Small intestine (tissue), 7 donors: ENCODE data around the gene RIN2. TPM values are rescaled to one million over a fixed set of nuclear protein-coding genes. Genes with fewer than 3 reads are reported as not detected.

ENCODE experiments used
- DNase-seq, 2 donors: peaks; one replicate each; pipeline versions ENCODE4 v3.0.0 to v3.0.0-alpha.2; 2013
- FAIRE-seq: peaks from 2 replicates; lab custom pipeline; 2012; peaks lifted over from hg19 to GRCh38; lab: Jason Lieb, UNC
- H3K27ac ChIP-seq, 3 donors: one replicate each; pipeline ENCODE4 v1.5.1; 2013; ENCODE audit warnings: low read length in 2 of 3, mild to moderate bottlenecking in 2 of 3, control low read depth in 1 of 3, inconsistent platforms in 1 of 3, low read depth in 1 of 3, moderate library complexity in 1 of 3
- H3K27me3 ChIP-seq, 3 donors: one replicate each; pipeline ENCODE4 v1.6.1; 2013; ENCODE audit warnings: low read length in 3 of 3, inconsistent platforms in 1 of 3; ENCODE audit not compliant: control insufficient read depth in 3 of 3, insufficient read depth in 3 of 3
- H3K36me3 ChIP-seq, 3 donors: one replicate each; pipeline ENCODE4 v1.6.1; 2013; ENCODE audit warnings: low read length in 3 of 3, inconsistent platforms in 1 of 3, low read depth in 1 of 3, mild to moderate bottlenecking in 1 of 3, moderate library complexity in 1 of 3; ENCODE audit not compliant: control insufficient read depth in 3 of 3, insufficient read depth in 2 of 3
- H3K4me1 ChIP-seq, 3 donors: one replicate each; pipeline ENCODE4 v1.6.1; 2013; ENCODE audit warnings: low read length in 2 of 3, inconsistent platforms in 1 of 3, low read depth in 1 of 3, mild to moderate bottlenecking in 1 of 3, moderate library complexity in 1 of 3; ENCODE audit not compliant: control insufficient read depth in 3 of 3, insufficient read depth in 2 of 3
- H3K4me3 ChIP-seq, 3 donors: one replicate each; pipeline ENCODE4 v1.5.1; 2013; ENCODE audit warnings: low read length in 3 of 3, control low read depth in 1 of 3, inconsistent platforms in 1 of 3, low read depth in 1 of 3, mild to moderate bottlenecking in 1 of 3, moderate library complexity in 1 of 3
- H3K9me3 ChIP-seq, 2 donors: one replicate each; pipeline ENCODE4 v1.6.1; 2013; ENCODE audit warnings: low read depth in 1 of 2, low read length in 1 of 2; ENCODE audit not compliant: control insufficient read depth in 2 of 2, insufficient read depth in 1 of 2
- WGBS, 3 donors: extraction: QIAGEN DNeasy Blood & Tissue Kit; methylation state at CpG; one replicate each; pipeline ENCODE4 v1.1.7; 2013; 5-methylcytosine and 5-hydroxymethylcytosine counted together
- polyA plus RNA-seq, 4 donors: library from polyadenylated mRNA; stranded (reverse) in 3 of 4; unstranded in 1 of 4; fragments of 200-250 nt in 3 of 4; fragments of 120-200 nt in 1 of 4; gene quantifications; one replicate each; pipeline versions ENCODE4 v1.2.1 to v1.2.3, GENCODE V29; 2013
- donor health status: healthy with polysubstance abuse.
- donor health status: control.
- donor health status: control.
- donor health status: Bipolar disorder and iron deficiency.
- donor health status: healthy.

RIN2 gene
- polyA plus RNA-seq, 4 donors: 14.3 to 18.7 (median 17.0) TPM

DNA sequence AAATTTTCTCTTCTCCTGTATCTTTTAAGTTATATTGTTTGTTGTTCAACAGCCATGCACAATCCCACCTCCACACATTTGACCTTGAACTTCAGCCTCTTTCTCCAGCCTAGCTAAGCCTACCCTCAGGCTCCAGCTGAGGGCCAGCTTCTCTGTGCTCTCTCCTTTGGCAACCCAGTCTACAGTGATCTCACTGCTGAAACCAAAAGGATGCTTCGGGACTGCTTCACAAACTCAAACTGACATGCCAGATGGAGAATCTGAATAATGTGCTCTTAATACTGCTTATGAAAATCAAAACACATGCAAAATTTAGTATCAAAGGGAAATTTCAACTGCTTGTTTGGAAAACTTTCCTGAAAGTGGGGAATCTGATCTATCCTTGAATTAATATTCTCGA lies 16.1 kb upstream of the RIN2 start:
- no peak overlapping the region for H3K4me3 ChIP-seq
- H3K27ac ChIP-seq: no peak overlapping the region
- no peaks in the 10 kb centered on the region for H3K36me3 ChIP-seq
- H3K27me3 ChIP-seq: no peaks in the 10 kb centered on the region
- no peak for FAIRE-seq
- no peak for DNase-seq
- H3K4me1 ChIP-seq: peaks cover 0 to 4% (median 0%) of the 10 kb centered on the region in 3 donors
- H3K9me3 ChIP-seq: peaks cover 0 to 3% of the 10 kb centered on the region in 2 donors
- WGBS, 3 donors: 69 to 95% (median 91%) methylated on average over 2 of the region's 2 CpGs

DNA sequence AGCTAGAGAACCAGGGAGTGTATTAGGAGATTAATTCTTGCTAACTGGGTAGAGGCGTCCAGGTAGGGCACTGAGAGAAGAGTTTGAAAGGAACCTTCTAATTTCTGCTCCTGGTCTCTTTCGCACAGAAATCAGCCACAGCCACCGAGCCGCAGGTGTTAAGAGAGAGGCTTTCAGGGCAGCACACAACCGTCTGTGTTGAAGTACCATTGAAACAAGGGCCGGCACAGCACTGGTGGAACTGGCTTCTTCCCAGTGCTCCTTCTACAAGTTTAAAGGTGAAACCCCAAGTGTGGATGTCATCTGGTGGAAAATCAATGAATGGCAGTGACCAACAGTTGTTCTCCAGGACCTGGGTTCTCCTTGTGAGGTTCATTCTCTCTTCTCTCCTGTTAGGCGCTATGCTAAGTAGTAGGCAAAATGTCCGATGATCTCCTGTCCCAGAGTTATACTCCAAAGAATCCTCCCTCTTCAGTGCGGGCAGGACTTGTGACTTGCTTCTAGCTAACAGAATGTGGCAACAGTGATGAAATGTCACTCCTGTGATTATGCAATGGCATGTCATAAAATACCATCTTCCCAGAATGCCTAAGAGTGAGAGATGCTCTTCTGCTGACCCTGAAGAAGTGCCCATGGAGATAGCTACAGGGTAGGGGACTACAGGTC lies 15.0 kb upstream of the RIN2 start:
- 82 to 93% (median 87%) methylated on average over 9 of the region's 9 CpGs for WGBS, 3 donors
- peaks cover 0 to 3% of the 10 kb centered on the region in 2 donors for H3K9me3 ChIP-seq
- no peaks in the 10 kb centered on the region for H3K4me1 ChIP-seq
- H3K27ac ChIP-seq: no peak overlapping the region
- no peaks in the 10 kb centered on the region for H3K36me3 ChIP-seq
- peak in 1 of 2 donors; percentile 60 for DNase-seq
- no peak for FAIRE-seq
- no peaks in the 10 kb centered on the region for H3K27me3 ChIP-seq
- no peak overlapping the region for H3K4me3 ChIP-seq

DNA sequence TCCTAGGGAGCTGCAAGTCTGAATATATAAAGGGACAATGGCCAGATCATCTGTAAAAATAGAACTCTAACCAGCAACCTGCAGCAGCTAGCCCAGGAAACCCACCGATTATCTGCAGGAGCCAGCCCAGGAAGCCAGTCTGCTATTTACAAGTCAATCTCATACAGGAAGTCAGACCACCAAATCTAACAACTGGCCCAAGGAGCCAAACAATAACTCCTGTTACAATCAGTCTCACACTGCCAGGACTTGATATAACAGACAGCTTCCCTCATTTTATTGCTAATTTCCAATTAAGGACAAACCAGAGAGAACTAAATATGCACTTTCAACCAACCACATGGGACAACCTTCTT lies 14.4 kb upstream of the RIN2 start:
- no peak for DNase-seq
- WGBS, 3 donors: 31 to 91% (median 50%) methylated on average over 1 of the region's 1 CpG
- H3K27ac ChIP-seq: no peak overlapping the region
- no peaks in the 10 kb centered on the region for H3K36me3 ChIP-seq
- FAIRE-seq: no peak
- H3K27me3 ChIP-seq: no peaks in the 10 kb centered on the region
- H3K4me1 ChIP-seq: no peaks in the 10 kb centered on the region
- H3K4me3 ChIP-seq: no peak overlapping the region
- peaks cover 0 to 3% of the 10 kb centered on the region in 2 donors for H3K9me3 ChIP-seq

DNA sequence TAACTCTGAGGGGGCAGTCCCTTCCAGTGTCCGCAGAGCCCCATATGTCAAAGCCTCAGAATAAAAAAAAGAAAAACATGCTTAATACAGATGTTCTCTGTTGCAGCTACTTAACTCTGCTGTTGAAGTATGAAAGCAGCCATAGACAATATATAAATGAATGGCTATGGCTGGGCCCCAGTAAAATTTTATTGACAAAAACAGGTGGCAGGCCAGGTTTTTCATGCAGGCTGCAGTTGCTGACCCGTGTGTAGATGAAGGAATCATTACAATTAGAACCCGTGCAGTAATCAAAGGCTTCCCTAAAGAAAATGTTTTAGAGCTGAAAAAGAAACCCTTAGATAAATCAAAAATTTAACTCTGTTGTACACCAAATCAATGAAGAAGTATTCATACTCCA lies 13.0 kb upstream of the RIN2 start:
- no peaks in the 10 kb centered on the region for H3K27me3 ChIP-seq
- H3K27ac ChIP-seq: no peak overlapping the region
- peaks cover 0 to 3% of the 10 kb centered on the region in 2 donors for H3K9me3 ChIP-seq
- DNase-seq (no peak), FAIRE-seq (no peak)
- H3K36me3 ChIP-seq: no peaks in the 10 kb centered on the region
- peaks cover 2 to 3% (median 3%) of the 10 kb centered on the region in 3 donors for H3K4me1 ChIP-seq
- WGBS, 3 donors: 91 to 93% (median 92%) methylated on average over 3 of the region's 3 CpGs
- no peak overlapping the region for H3K4me3 ChIP-seq

DNA sequence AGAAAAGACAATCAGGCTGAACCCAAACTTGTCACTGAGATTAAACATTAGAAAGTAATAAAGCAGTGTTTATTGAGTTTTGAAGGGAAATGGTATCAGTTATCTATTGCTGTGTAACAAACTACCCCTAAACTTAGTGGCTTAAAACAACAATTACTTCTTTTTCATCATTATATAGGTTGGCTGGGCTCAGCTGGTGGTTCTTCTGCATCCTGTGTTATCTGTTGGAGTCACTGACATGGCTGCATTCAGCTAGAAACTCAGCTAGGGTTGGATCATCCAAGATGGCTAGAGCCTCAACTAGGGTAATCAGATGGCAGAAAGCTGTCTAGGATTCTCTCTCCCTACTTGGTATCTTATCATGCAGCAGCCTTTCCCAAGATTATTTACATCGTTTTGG lies 12.5 kb upstream of the RIN2 start:
- Histone ChIP-seq H3K4me3 (no peak overlapping the region), H3K36me3 (no peaks in the 10 kb centered on the region), H3K27ac (no peak overlapping the region), H3K4me1 (peaks cover 2 to 6% (median 4%) of the 10 kb centered on the region in 3 donors), H3K27me3 (no peaks in the 10 kb centered on the region), H3K9me3 (peaks cover 0 to 3% of the 10 kb centered on the region in 2 donors)
- DNase-seq: no peak
- 62 to 80% (median 73%) methylated on average over 1 of the region's 1 CpG for WGBS, 3 donors
- no peak for FAIRE-seq

DNA sequence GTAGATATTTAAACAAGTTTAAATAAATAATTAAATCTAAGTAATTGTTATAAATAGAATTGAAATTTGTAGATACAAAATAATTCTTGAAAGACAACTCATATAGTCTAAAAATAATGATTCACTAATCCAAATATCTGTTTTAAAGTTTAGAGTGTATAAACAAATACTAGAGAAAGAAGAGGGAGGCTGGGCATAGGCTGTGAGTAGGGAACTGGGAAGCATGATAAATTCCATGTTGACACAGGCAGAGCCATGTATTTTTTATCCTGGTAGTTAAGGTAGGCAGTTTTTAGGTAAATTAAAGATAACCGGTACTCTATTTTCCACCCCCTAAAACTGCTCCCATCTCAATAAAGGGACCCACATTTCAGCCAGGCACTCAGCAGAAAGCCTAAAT lies 11.7 kb upstream of the RIN2 start:
- 95 to 97% (median 96%) methylated on average over 1 of the region's 1 CpG for WGBS, 3 donors
- Histone ChIP-seq H3K27me3 (no peaks in the 10 kb centered on the region), H3K27ac (no peak overlapping the region), H3K36me3 (no peaks in the 10 kb centered on the region), H3K4me3 (no peak overlapping the region), H3K9me3 (peaks cover 0 to 3% of the 10 kb centered on the region in 2 donors), H3K4me1 (peaks cover 2 to 14% (median 7%) of the 10 kb centered on the region in 3 donors)
- DNase-seq (no peak), FAIRE-seq (no peak)

DNA sequence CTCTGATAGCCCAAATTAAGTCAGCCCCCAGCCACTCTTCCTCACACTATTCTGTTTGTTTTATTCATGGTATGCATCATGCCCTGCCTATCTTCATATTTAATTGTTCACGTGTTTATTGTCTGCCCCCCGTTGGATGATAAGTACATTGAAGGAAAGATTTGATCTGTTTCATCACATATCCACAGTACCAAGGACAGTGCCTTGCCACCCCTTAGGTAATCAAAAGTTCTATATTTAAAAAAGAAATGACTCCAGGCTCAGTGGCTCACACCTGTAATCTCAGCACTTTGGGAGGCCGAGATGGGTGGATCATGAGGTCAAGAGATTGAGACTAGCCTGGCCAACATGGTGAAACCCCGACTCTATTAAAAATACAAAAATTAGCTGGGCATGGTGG lies 10.2 kb upstream of the RIN2 start:
- 77 to 92% (median 91%) methylated on average over 4 of the region's 4 CpGs for WGBS, 3 donors
- DNase-seq (no peak), FAIRE-seq (no peak)
- peaks cover 2 to 19% (median 7%) of the 10 kb centered on the region in 3 donors for H3K4me1 ChIP-seq
- peaks cover 0 to 3% of the 10 kb centered on the region in 2 donors for H3K9me3 ChIP-seq
- H3K4me3 ChIP-seq: no peak overlapping the region
- H3K27me3 ChIP-seq: no peaks in the 10 kb centered on the region
- no peaks in the 10 kb centered on the region for H3K36me3 ChIP-seq
- H3K27ac ChIP-seq: no peak overlapping the region

DNA sequence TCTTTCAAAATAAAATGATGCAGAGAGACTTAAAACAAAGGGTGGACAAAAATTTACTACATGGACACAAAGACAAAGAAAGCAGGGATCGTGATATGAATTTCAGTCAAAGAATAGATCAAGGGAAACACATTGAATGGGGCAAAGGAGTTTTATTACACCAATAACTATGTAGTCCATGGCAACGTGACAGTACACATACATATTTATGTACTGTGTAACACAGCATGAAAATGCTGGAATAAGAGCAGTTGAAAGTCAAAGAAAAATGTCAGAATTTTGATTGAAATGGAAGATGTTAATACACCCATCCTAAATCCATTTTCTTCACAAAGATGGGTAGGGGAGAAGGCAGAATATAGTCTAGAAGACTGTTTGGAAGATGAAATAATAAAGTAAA lies 9.4 kb upstream of the RIN2 start:
- Histone ChIP-seq H3K27me3 (no peaks in the 10 kb centered on the region), H3K9me3 (peaks cover 0 to 3% of the 10 kb centered on the region in 2 donors), H3K4me3 (no peak overlapping the region), H3K27ac (no peak overlapping the region), H3K4me1 (peaks cover 2 to 19% (median 7%) of the 10 kb centered on the region in 3 donors), H3K36me3 (no peaks in the 10 kb centered on the region)
- DNase-seq (peak; percentile 37 to 67), FAIRE-seq (peak; percentile 10)
- WGBS, 3 donors: 20 to 64% (median 33%) methylated on average over 2 of the region's 2 CpGs
